ENCODE results near the gene AFAP1L1.
"Not testable (repeated sequence)": the region's sequence is repeated elsewhere in the genome, so short reads cannot be mapped to it uniquely, and the experiment has no call there.

AFAP1L1 gene

DNA sequence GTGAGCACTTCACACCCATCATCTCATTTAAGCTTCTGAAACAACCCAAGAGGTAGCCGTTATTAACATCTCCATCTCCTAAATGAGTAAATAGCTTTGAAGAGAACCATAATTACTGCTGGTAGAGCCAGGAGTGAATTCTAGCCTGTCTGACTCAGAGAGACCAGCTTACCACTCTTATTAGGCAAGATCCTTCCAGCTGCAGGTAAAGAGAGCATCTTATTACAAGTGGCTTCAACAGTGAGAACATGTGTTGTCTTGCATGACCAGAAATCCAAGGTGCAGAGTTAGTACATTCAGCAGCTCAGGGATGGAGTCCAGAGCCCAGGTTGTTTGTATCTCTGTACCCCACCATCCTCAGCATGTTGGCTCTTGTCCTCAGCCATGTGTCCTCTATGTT is 10.9 kb upstream of the AFAP1L1 start:
- FAIRE-seq (no peak), DNase-seq (ENCODE audit: insufficient read length, low spot score) (no peak)

- DNase-seq (ENCODE audit: insufficient read length, low spot score), result no peak
- FAIRE-seq, result no peak
These were observed 10.4 kb upstream of the AFAP1L1 start for GRCh38 chr5:149261246-149261645.

DNA sequence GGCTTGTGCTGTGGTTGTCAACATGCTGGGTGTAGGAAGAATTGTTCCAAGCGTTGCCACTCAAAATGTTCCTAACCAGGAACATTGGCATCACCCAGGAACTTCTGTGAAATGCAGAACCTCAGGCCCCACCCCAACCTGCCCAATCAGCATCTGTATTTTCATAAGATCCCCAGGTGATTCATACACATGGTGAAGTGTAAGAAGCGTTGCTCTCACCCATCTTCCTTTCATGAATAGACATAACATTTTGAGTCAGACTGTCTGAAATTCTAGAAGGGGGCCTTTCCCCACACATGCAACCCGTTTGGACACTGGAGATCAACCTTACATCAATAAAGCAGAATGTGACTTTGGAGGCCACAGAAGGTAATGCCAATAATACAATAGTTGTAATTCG is 9.3 kb upstream of the AFAP1L1 start:
- no peak for DNase-seq (ENCODE audit: insufficient read length, low spot score)
- FAIRE-seq, result no peak

GRCh38 chr5:149264439-149265067 is 7.1 kb upstream of the AFAP1L1 start:
- DNase-seq (ENCODE audit: insufficient read length, low spot score), result no peak
- FAIRE-seq, result no peak

GRCh38 chr5:149265068-149265465 is 6.6 kb upstream of the AFAP1L1 start:
- DNase-seq (ENCODE audit: insufficient read length, low spot score) (no peak), FAIRE-seq (no peak)

DNA sequence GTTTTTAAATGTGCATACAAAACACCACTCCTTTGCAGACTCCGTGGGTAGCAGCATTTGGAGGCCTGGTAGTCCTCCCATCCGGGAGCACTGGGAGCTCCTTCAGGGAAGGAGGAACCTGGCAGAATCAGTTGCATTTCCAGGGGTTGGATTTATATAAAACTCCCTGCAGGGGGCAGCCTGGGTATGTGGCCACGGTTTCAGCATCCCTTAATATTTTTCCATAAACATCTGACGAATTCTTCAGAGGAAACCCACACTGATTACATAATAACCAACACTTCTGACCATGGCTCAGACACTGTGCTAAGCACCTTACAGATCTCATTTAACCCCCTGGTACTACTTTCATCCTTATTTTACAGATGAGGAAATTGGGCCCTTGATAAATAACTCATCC is 6.1 kb upstream of the AFAP1L1 start:
- DNase-seq (ENCODE audit: insufficient read length, low spot score), result no peak
- no peak for FAIRE-seq

- no peak for DNase-seq (ENCODE audit: insufficient read length, low spot score)
- FAIRE-seq, result no peak
These were observed 4.3 kb upstream of the AFAP1L1 start for GRCh38 chr5:149267241-149267973.

GRCh38 chr5:149268928-149269557 is 2.6 kb upstream of the AFAP1L1 start:
- peak; percentile 82 for FAIRE-seq
- DNase-seq (ENCODE audit: insufficient read length, low spot score), result peak; percentile 66

DNA sequence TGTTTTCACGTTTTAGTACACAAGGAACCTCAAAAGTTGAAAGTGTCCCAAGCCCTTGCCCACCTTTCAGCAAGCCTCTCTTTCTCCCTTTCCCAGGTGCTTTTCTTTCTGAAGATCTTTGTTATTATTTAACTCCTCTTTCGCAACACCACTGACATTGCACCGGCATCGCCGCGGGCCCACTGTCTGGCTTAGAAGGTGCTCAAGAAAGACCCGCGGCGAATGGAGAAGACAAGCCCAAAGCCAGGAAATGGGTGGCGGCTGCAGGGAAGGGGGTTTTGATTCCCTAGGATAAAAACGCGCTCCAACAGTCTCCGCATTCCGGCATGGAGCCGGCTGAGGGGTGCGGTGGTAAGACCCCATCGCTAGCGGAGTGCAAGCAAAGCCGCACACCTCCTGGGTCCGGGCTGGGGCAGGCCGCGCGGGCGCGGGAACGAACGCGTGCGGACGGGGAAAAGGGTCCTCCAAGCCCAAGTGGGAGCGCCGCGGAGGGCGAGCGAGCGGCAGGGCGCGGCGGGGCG is 404 bp upstream of the AFAP1L1 start:
- no peak for DNase-seq (ENCODE audit: insufficient read length, low spot score)
- no peak for FAIRE-seq

- DNase-seq (ENCODE audit: insufficient read length, low spot score); FAIRE-seq: not testable (repeated sequence)
These were observed 1.1 kb downstream of the AFAP1L1 start for GRCh38 chr5:149272781-149273180.

DNA sequence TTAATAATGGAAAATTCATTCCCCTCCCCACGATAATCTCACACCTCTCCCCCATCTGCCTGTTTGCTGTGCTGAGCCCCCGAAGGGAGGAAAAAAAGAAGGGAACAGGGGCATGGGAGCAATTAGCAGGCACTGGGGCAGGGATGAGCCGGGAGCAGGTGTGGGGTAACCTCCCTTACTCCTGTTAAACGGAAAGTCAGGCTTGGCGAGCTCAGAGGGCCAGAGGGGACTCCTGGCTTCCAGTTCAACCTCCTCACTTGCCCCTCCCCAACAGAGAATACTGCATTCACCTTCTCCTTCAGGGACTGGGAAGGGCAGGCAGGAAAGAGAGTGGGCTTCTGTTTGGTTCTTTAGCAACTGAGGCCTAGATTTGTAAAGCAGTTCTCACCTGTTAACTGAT is 1.6 kb downstream of the AFAP1L1 start:
- DNase-seq (ENCODE audit: insufficient read length, low spot score), result no peak
- FAIRE-seq, result no peak

- FAIRE-seq (no peak), DNase-seq (ENCODE audit: insufficient read length, low spot score) (no peak)
These were observed 2.3 kb downstream of the AFAP1L1 start for GRCh38 chr5:149273950-149274349.

DNA sequence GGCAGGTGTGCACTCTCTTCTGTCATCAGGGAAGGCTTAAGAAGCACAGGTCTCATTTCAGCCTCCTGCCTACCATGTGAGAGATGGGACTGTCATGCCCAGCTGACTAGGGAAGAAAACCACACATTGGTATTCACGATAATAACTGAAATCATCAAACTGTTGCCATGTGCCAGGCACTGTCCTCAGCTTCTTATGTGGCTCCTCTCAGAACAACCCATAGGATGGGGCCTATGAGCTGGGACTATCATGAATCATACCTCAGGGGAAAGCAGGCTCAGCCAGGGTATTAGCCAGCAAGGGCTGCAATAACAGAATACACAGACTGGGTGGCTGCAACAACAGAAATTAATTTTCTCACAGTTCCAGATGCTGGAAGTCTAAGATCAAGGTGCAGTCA is 3.3 kb downstream of the AFAP1L1 start:
- FAIRE-seq (no peak), DNase-seq (ENCODE audit: insufficient read length, low spot score) (no peak)

GRCh38 chr5:149277801-149278200 is 6.1 kb downstream of the AFAP1L1 start:
- DNase-seq (ENCODE audit: insufficient read length, low spot score) (no peak), FAIRE-seq (no peak)

DNA sequence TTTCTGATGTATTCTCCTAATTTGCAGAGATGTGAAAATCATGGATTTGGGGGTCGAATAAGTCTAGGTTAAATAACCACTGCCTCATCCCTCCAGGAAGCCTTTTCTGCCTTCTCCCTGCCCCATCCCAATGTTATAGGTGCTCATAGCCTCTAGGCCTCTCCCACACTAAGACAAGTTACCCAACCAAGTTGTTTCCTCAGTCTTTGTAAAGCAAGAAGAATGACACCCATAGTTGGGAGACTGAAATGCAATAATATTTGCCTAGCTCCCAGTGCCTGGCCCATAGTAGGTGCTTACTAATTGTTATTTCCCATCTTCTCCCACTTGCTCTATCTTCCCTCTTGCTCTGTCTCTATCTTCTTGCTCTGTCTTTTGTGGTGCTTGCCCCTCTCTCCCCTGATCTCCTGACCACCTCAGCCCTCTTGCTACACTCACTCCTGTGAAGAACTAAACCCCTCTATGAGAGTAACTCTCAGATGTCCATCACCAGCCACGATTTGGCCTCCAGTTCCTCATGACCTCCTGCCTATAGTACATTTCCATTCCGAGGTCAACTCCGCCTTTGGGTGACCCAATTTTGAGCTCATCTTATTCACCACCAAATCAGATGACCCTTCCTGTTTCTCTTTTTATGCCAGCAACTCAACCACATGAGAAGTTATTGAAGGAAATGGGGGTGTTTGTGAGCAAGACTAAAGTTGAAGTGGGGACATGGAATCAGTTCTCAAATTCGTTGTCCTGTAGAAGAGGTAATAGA is 7.0 kb downstream of the AFAP1L1 start:
- FAIRE-seq, result no peak
- no peak for DNase-seq (ENCODE audit: insufficient read length, low spot score)

GRCh38 chr5:149279661-149280060 is 8.0 kb downstream of the AFAP1L1 start:
- no peak for FAIRE-seq

GRCh38 chr5:149280124-149280523 is 8.5 kb downstream of the AFAP1L1 start:
- no peak for DNase-seq (ENCODE audit: insufficient read length, low spot score)
- no peak for FAIRE-seq

More at GRCh38 chr5:149279661-149280060, 8.0 kb downstream of the AFAP1L1 start:
- no peak for DNase-seq (ENCODE audit: insufficient read length, low spot score)

GRCh38 chr5:149280802-149281201 is 9.1 kb downstream of the AFAP1L1 start:
- DNase-seq (ENCODE audit: insufficient read length, low spot score) (no peak), FAIRE-seq (no peak)

DNA sequence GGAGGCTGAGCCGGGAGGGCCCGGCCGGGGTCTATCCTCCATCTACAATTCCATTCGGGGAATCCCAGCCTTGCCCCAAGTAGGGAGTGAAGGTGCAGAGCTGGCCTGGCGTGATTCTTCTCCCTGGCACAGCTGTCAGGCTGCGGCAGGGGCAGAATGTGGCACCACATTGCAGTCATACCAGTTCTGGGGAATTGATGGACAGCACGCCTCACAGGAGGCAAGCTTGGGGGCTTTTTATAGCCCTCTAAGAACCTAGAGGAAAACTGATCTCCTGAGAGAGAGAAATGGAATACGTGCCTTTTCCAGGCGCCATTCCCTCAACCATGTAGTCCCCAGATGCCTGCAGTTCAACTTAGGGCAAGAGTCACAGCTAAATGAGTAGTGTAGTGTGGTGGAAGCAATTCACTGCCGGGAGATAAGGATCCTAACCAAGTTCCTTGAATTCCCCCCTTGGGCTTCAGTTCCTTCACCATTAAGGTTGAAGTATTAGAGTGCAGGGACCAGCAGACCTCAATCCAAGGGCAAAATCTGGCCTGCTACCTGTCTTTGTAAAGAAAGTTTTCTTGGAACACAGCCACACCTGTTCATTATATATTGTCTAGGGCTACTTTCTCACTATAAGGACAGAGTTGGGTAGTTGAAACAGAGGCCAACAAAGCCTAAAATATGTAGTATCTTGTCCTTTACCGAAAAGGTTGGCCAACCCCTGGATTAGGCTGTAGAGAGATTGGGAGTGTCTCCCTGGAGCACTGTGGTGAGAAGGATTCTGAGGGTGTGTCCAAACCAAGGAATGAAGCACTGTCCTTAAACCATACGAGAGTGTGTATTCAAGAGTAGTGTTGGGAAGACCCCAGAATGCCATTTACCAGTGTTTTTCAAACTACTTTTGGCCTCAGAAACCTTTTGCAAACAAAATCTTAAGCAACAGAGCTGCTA is 10.6 kb downstream of the AFAP1L1 start:
- no peak for DNase-seq (ENCODE audit: insufficient read length, low spot score)
- no peak for FAIRE-seq

DNA sequence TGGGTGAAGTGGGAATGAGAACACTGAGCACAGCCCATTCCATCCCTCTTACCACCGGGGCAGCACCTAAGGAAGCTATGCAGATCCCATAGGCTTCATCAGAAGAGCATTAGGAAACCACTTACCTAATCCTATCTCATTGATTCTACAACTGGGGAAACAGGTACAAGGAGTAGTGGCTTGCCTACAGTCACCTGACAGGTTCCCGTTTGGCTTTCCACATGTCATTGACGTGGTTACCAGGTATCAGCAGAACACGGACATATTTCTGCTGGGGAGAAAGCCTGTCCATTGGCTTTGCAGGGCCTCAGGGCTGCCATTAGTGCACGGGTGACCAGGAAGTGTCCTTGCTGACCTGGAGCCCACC is 11.3 kb downstream of the AFAP1L1 start:
- FAIRE-seq, result no peak
- DNase-seq (ENCODE audit: insufficient read length, low spot score), result no peak
